ENCODE data around the gene CREBL2. TPM values are rescaled to one million over a fixed set of nuclear protein-coding genes. Genes with fewer than 3 reads are reported as not detected.
A peak's percentile ranks its signal among the peaks of the same experiment; 100 is the strongest.

CREBL2 gene
- polyA plus RNA-seq, 1 donor from 2014 or later: 21.5 TPM

DNA sequence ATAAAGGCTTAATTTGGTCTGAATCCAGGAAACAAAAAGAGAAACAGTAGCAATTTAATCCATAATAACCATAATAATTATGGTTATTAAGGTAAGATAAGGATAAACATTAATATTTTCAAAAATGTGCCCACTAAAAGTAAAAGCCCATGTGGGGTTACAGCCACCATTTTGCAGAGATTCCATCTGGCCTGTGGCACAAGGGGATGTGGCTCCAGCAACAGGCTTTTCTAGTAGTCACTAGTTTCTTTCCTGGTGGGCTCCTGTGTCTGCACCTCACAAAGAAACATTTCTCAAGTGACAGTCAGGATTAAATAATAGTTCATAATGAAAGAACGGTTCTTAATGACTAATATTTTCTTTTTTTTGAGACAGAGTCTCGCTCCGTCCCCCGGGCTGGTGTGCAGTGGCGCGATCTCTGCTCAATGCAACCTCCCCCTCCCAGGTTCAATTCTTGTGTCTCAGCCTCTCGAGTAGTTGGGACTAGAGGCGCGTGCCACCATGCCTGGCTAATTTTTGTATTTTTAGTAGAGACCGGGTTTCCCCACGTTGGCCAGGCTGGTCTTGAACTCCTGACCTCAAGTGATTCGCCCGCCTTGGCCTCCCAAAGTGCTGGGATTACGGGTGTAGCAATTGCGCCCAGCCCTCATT, 52.1 kb downstream of the CREBL2 start:
- Mint-ChIP-seq H3K36me3 (no peaks in the 10 kb centered on the region), H3K27ac (no peak overlapping the region), H3K27me3 (no peaks in the 10 kb centered on the region), H3K4me1 (peaks cover 0 to 2% (median 0%) of the 10 kb centered on the region in 3 donors), H3K4me3 (peak overlapping the region in 1 of 4 donors; percentile 58), H3K9me3 (no peaks in the 10 kb centered on the region)

DNA sequence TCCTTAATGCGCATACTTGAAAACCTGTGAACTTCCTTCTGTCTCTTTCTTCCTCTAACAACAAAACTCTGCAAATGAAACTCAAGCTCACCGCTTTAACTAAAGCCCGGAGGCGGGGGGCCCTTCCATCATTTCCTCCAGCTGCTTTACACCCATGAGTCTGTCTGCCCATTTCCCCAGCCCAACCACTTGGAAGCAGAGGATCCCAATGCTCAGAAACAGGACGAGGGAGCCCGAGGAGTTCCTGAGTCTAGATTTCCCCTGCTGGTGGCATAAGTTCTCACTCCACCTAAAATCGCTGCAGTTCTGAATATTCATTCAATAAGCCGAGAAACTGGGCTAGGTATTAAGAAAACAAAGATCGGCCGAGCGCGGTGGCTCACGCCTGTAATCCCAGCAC, 53.5 kb downstream of the CREBL2 start:
- H3K27me3 Mint-ChIP-seq: peaks cover 2% of the 10 kb centered on the region
- H3K4me1 Mint-ChIP-seq: peaks cover 0 to 2% (median 0%) of the 10 kb centered on the region in 3 donors
- H3K4me3 Mint-ChIP-seq: no peak overlapping the region
- peak overlapping the region in 1 of 3 donors; percentile 71 for H3K27ac Mint-ChIP-seq
- H3K36me3 Mint-ChIP-seq: no peaks in the 10 kb centered on the region
- no peaks in the 10 kb centered on the region for H3K9me3 Mint-ChIP-seq

DNA sequence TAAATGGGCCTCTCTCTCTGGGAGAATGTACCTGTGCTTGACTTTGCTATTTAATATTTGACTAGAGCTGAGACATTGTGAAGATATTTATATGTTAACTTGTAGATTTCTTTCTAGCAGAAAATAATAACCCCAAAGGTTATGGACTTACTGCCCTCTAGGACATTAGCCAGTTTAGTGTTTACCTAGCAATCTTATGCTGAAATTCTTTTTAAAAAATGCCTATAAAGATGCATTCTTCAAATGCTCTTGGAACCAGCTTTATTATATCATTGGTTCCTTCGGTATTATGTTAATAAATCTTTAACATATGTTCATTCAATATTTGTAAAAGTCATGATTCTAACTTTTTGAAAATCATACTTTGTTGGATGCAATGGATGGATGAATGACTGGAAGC, 56.3 kb downstream of the CREBL2 start:
- Mint-ChIP-seq H3K27ac (no peak overlapping the region), H3K27me3 (peaks cover 2% of the 10 kb centered on the region), H3K4me1 (peaks cover 0 to 1% (median 0%) of the 10 kb centered on the region in 3 donors), H3K4me3 (no peak overlapping the region), H3K9me3 (no peaks in the 10 kb centered on the region), H3K36me3 (no peaks in the 10 kb centered on the region)

DNA sequence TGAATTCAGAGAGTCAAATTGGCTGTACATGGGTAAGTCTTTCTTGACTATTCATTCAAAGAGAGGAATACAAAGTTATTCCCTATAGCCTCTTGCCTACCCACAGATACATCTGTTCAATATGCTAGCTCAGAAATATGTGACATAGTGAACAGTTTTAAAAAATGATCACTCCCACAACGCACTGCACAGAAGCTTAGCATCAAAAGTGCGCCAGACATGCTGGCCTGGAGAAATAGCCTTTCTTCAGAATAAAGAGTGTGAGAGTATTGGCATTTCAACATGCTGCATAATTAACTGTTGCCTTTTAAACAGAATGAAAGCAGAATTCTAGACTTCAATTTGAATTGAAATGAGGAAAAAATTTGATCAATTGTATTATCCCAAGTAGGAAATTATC, 57.3 kb downstream of the CREBL2 start:
- peaks cover 0 to 1% (median 0%) of the 10 kb centered on the region in 3 donors for H3K4me1 Mint-ChIP-seq
- H3K27ac Mint-ChIP-seq: no peak overlapping the region
- no peaks in the 10 kb centered on the region for H3K36me3 Mint-ChIP-seq
- H3K27me3 Mint-ChIP-seq: peaks cover 2% of the 10 kb centered on the region
- H3K9me3 Mint-ChIP-seq: peaks cover 0 to 3% (median 0%) of the 10 kb centered on the region in 3 donors
- H3K4me3 Mint-ChIP-seq: no peak overlapping the region

DNA sequence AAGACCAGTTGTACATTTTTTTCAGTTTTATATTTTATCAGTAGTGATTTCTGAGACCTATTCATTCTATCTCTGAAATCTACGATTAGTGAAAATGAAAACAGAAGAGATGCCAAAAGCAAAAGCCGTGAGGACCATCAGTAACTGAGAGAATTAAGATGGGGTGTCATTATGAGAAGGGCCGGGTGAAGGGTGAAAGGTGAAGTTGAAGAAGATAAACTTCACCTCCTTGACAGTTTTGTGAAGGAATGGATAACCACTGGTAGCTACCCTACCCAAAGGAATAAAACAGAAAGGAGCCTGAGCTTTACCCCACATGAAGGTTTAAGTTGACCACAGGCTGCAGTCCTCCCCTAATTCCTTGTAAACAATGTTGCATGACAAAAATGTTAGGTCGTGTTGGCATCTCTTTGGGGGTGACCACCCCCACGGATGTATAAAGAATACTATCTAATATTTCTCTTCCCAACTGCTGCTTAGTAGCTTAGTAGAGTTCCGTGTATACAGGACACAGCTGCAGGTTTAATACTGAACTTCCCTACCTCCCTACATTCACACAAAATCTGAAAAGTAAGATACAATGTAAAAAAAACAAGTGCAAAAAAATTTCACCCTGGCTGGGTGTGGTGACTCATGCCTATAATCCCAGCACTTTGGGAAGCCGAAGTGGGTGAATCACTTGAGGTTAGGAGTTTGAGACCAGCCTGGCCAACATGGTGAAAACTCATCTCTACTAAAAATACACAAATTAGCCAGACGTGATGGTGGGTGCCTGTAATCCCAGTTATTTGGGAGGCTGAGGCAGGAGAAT, 60.4 kb downstream of the CREBL2 start:
- no peak overlapping the region for H3K27ac Mint-ChIP-seq
- peaks cover 0 to 4% (median 1%) of the 10 kb centered on the region in 3 donors for H3K4me1 Mint-ChIP-seq
- no peaks in the 10 kb centered on the region for H3K36me3 Mint-ChIP-seq
- H3K4me3 Mint-ChIP-seq: no peak overlapping the region
- H3K27me3 Mint-ChIP-seq: peaks cover 2% of the 10 kb centered on the region
- H3K9me3 Mint-ChIP-seq: peaks cover 0 to 3% (median 0%) of the 10 kb centered on the region in 3 donors

DNA sequence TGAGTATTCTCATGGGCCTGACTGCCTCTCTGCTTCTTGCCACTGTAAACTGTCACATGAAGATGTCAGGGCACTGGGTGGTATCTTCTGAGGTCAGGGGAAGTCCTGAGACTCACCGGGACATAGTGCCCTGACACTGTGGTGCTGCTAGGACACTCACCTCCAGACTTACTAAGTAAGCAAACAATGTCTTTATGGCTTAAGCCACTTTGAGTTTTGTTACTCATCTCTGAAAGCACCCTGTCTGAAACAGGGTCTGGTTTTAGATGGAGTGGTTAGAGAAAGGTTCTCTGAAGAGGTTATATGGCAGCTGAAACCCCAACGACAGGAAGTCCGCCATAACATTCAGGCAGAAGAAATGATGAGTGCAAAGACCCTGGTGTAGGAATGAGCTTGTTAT, 61.6 kb downstream of the CREBL2 start:
- Mint-ChIP-seq H3K36me3 (no peaks in the 10 kb centered on the region), H3K4me3 (no peak overlapping the region), H3K9me3 (peaks cover 0 to 3% (median 0%) of the 10 kb centered on the region in 3 donors), H3K27me3 (peaks cover 2% of the 10 kb centered on the region), H3K27ac (peak overlapping the region in 1 of 3 donors; percentile 64), H3K4me1 (peaks cover 0 to 4% (median 1%) of the 10 kb centered on the region in 3 donors)

DNA sequence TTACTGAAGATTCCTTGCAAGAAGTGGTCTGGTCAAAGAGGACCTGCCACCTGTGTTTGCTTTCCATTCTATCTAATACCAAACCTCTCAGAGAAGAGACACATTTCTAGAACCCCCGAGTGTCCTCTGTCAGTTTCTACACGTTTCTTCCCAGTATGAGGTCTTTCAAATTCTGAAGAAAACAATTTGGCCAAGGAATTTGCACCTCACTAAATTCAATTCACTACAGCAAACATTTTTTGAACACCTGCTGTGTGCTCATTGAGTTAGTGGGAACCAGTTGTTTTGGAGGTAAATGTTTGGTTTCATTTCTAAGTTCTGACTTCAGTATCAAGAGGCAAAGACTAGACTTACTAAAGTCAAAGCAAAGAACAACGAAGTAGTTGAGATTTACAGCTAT, 64.9 kb downstream of the CREBL2 start:
- Mint-ChIP-seq H3K4me3 (no peak overlapping the region), H3K36me3 (no peaks in the 10 kb centered on the region), H3K27ac (no peak overlapping the region), H3K9me3 (peaks cover 0 to 3% (median 0%) of the 10 kb centered on the region in 3 donors), H3K4me1 (peaks cover 0 to 3% (median 1%) of the 10 kb centered on the region in 3 donors), H3K27me3 (no peaks in the 10 kb centered on the region)

DNA sequence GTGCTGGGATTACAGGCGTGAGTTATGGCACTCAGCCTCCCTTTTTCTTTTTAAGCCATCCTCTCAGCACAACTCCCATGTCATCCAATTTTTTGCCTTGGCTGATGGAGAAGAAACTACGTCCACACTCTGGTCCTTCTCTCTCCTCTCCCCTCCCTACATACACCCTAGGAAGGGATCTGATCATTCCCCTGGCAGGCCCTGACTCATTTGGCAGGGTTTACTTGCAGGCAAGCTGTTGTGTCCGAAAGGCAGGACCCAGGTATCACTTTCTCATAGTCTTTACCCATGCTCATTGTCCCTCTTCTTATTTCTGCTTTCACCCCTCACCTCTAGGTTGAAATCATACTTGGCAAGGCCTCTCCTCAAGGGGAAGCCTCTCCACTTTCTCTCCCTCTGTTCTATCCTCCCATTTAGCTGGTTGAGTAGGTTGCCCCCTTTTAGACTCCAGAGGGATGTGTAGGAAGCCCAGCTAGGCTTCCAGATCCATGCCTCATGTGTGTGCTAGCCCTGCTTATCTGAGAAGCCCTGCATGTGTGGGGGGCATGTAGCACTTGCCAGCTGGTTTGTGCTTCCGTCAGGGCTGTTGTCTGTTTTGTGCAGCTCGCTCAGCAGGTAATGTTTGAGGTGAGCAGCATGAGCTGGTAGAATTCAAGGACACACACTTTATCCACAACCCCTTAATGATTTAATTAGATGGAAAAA, 69.5 kb downstream of the CREBL2 start:
- Mint-ChIP-seq H3K4me3 (no peak overlapping the region), H3K27me3 (peaks cover 2% of the 10 kb centered on the region), H3K36me3 (no peaks in the 10 kb centered on the region), H3K4me1 (peaks cover 0 to 3% (median 3%) of the 10 kb centered on the region in 3 donors), H3K9me3 (no peaks in the 10 kb centered on the region), H3K27ac (no peak overlapping the region)

DNA sequence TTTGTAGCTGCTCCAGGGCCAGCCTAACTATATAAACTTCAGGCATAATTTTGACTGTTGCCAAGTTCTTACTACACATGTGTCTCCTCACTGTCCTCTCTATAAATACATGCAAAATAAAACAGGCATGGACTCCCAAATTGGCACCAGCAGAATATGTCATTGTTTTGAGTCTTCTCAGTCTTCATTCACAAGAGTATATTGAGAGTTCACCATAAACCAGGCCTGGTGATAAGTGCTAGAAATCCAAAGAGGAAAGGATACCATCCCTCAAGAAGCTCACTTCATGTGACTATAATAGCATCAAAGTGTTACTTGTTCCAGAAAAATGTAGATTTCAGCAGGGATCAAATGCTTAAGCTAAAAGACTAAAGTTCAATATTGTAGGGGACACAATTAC, 70.6 kb downstream of the CREBL2 start:
- H3K9me3 Mint-ChIP-seq: no peaks in the 10 kb centered on the region
- peaks cover 0 to 1% (median 0%) of the 10 kb centered on the region in 3 donors for H3K4me1 Mint-ChIP-seq
- no peaks in the 10 kb centered on the region for H3K36me3 Mint-ChIP-seq
- H3K27ac Mint-ChIP-seq: no peak overlapping the region
- H3K27me3 Mint-ChIP-seq: peaks cover 2% of the 10 kb centered on the region
- H3K4me3 Mint-ChIP-seq: no peak overlapping the region

DNA sequence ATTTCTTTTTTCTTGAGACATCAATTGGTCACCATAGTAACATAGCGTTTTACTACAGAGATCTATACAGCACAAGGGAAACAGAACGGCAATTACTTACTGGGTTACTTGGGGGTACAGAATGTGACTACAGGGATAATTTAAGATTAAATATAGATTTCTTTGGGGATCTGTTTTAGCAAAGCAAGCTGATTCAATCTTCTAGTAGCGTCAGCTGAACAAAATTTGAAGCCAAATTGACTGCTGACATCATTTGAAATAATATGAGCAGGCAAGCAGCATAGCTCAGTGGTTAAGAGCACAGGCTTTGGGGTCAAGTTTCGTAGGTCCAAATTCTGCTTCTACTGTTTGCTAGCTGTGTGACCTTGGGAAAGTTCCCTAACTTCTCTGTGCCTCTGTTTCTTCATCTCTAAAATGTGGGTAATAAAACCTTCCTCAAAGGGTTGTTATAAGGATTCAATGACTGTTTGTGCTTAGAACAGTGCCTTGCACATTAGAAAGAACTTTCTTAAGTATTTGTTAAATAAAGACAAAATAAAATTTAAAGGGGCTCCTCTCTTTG, 71.5 kb downstream of the CREBL2 start:
- H3K4me1 Mint-ChIP-seq: peaks cover 0 to 1% (median 0%) of the 10 kb centered on the region in 3 donors
- no peak overlapping the region for H3K4me3 Mint-ChIP-seq
- no peaks in the 10 kb centered on the region for H3K36me3 Mint-ChIP-seq
- no peak overlapping the region for H3K27ac Mint-ChIP-seq
- peaks cover 2% of the 10 kb centered on the region for H3K27me3 Mint-ChIP-seq
- H3K9me3 Mint-ChIP-seq: no peaks in the 10 kb centered on the region

DNA sequence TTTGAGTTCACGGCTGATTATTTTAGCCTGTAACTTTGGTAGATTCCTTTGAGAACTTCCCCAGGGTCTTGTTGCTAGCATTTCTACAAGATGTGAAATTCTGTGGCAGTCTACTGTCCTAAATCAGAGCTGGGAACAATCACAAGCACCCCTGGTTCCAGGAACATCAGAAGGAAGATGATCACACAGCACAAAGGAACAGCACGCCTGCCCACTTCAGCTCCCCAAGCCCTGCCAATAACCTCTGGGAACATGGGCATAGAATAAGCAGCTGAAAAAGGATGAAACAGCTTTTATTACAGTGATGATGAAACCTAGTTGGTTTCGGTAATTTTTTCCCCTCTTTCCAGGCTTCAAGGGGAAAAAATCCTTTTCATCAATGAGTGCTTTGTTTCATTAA, 72.0 kb downstream of the CREBL2 start:
- no peaks in the 10 kb centered on the region for H3K36me3 Mint-ChIP-seq
- no peak overlapping the region for H3K4me3 Mint-ChIP-seq
- H3K27ac Mint-ChIP-seq: no peak overlapping the region
- H3K4me1 Mint-ChIP-seq: peaks cover 0 to 1% (median 0%) of the 10 kb centered on the region in 3 donors
- peaks cover 2% of the 10 kb centered on the region for H3K27me3 Mint-ChIP-seq
- H3K9me3 Mint-ChIP-seq: no peaks in the 10 kb centered on the region

DNA sequence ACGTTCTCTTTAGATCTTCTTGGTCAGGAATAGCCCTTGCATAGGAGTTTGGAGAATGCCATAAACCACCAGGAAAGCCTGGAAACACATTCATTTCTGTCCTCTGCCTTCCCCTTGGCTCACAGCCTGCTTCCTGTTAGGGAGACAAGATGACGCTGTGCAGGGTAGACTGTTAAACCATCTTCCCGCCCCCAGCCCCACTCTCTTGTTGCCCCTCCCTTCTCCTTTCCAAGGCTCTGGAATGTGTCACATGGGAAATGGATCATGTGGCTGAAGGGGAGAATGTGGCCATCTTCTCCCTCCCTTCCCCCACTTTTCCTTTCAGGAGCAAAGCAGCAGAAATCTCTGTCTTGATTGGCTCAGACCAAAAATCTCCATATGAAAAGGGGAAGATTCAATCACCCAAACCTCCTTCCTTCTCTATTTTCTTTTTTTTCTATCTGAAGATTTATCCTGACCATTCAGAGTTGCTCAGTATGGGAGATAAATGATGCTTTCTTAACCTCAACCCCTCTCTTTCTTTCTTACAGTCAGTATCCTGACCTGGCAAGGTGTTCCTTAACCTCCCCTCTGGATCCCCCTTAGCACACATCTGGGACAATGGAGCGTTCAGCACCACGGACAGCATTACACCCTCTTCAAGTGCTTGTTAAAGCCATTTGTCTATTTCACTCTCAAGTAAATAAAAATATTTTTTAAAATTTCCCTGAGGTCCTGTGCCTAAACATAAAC, 72.9 kb downstream of the CREBL2 start:
- Mint-ChIP-seq H3K27me3 (peaks cover 2% of the 10 kb centered on the region), H3K27ac (no peak overlapping the region), H3K4me1 (peaks cover 0 to 1% (median 0%) of the 10 kb centered on the region in 3 donors), H3K36me3 (no peaks in the 10 kb centered on the region), H3K4me3 (no peak overlapping the region), H3K9me3 (no peaks in the 10 kb centered on the region)

DNA sequence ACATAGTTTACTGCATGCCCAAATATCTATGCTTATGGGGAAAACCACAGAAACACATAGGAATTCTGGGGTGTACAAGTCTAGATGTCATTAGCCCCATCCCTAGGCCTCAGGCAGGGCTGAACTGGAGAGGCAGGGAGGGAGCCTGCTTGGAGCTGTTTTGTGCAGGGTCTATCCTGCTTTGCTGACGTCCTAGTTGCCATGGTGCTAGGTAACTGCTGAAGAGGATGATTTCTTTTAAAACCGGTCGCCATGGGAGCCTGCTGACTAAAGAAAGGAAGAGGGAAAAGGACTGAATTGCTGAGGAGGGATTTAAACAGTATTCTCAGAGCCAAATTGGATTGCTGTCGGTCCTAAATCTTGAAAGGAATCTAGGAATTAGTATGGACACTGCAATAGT, 73.6 kb downstream of the CREBL2 start:
- Mint-ChIP-seq H3K9me3 (no peaks in the 10 kb centered on the region), H3K4me1 (peaks cover 0 to 1% (median 0%) of the 10 kb centered on the region in 3 donors), H3K27me3 (peaks cover 2% of the 10 kb centered on the region), H3K4me3 (no peak overlapping the region), H3K27ac (no peak overlapping the region), H3K36me3 (no peaks in the 10 kb centered on the region)

DNA sequence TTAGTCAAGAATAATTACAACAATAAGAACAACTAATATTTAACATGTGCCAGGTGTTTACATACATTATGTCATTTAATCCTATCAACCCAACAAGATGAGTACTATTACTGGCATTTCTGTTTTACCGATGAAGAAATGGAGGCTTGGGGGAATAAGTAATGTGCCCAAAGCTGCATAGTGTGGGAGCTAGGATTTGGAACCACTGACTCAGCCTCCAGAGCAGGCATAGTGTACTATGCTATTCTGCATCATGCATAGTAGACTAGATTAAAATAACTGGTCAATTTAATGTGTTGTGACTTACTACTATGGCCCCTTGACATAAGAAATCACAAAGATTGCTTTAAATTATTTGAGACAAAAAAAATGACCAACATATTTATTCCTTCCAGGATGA, 74.8 kb downstream of the CREBL2 start:
- Mint-ChIP-seq H3K9me3 (no peaks in the 10 kb centered on the region), H3K4me1 (peaks cover 2 to 4% (median 4%) of the 10 kb centered on the region in 3 donors), H3K27me3 (peaks cover 2% of the 10 kb centered on the region), H3K36me3 (no peaks in the 10 kb centered on the region), H3K4me3 (no peak overlapping the region), H3K27ac (no peak overlapping the region)

Data from IgD-negative memory B cell (primary cell).